ENCODE results near the gene AGBL1.

DNA sequence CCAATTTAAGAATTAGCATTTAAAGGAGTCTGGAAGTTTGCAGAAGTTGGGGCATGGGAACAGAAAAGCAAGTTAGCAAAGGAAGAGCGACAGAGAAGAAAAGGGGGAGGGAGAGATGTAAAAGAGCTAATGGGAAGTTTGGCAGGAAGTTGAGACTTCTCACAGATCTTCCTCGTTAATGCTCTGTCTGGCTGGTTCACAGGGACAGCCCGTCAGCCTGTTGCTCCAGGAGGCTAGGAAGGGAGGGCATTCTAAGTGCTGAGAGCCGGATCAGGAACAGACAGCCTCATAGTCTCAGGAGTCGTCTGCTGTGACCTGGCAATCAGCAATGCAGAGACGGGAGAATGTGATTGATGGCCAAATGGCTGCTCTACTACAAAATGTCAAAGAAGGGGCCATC lies 150.3 kb downstream of the AGBL1 start:
- no peak for TF ChIP-seq EZH2 (IDR thresholded peaks at IDR 0.05; ENCODE audit: borderline replicate concordance, low read depth, low read length, poor library complexity, severe bottlenecking)
- TF ChIP-seq, protein P1, sequence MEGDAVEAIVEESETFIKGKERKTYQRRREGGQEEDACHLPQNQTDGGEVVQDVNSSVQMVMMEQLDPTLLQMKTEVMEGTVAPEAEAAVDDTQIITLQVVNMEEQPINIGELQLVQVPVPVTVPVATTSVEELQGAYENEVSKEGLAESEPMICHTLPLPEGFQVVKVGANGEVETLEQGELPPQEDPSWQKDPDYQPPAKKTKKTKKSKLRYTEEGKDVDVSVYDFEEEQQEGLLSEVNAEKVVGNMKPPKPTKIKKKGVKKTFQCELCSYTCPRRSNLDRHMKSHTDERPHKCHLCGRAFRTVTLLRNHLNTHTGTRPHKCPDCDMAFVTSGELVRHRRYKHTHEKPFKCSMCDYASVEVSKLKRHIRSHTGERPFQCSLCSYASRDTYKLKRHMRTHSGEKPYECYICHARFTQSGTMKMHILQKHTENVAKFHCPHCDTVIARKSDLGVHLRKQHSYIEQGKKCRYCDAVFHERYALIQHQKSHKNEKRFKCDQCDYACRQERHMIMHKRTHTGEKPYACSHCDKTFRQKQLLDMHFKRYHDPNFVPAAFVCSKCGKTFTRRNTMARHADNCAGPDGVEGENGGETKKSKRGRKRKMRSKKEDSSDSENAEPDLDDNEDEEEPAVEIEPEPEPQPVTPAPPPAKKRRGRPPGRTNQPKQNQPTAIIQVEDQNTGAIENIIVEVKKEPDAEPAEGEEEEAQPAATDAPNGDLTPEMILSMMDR (conservative IDR thresholded peaks at IDR 0.05; ENCODE audit: low read depth, low read length): no peak
